GM10248 (cell line): ENCODE measurements around the gene PROSER2.

Source experiments
- CTCF ChIA-PET: fragments of 300-600 bp; sonication (Branson Sonifier 250); formaldehyde crosslinking; extraction: SDS; loops from one replicate; lab custom pipeline; 2021; ENCODE audit warnings: antibody characterized with exemption; lab: Yijun Ruan, JAX
- POLR2A ChIA-PET: fragments of 350-650 bp; sonication (Branson Sonifier 250); formaldehyde crosslinking; extraction: SDS; loops from one replicate; lab custom pipeline; 2020; ENCODE audit warnings: antibody characterized with exemption; lab: Yijun Ruan, JAX
- DNase-seq: peaks from one replicate; pipeline ENCODE4 v3.0.0; 2012; ENCODE audit errors: extremely low spot score
- TF ChIP-seq, protein P1 (sequence below): IDR thresholded peaks from 2 replicates; pipeline ENCODE4 v1.5.1; 2012; ENCODE audit warnings: mild to moderate bottlenecking, low read depth; ENCODE audit errors: extremely low read depth, missing control alignments, control extremely low read depth

PROSER2 gene

DNA sequence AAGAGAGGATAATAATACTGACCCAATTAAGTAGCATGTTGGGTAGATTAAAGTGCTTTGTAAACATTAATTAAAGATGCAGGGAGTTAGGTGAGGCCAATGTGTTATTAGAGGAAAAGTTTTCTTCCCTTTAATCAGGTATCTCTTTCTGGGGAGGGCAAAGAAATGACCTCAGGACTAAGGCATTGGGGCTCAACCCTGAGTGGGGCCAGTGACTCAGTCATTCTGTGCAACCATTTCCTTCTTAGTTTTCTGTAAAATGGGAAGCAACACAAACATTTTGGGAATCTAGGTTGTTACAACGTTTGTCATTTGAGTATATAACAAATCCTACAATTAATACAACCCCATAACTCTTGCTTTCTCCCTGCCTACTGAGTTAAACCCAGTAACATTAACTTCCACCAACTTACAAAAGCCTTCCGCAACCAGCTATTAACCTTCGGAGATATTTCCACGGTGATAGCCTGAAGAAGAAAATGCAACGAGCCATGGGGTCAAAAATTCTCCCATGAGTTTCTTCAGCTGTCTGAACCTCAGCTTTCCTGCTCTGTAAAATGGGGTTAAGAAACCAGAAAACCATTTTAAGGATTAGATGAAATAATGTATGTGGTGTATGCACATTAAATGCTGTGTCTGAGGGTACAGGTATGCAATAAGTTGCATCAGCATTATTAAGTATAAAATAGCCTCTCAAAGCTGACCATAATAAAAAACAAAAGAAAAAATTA, 965 bp upstream of the PROSER2 start:
- DNase-seq = no peak
- ChIA-PET CTCF (interaction anchor here (3.1 kb wide), 1 partner anchor 39 kb away, joined by 10 read pairs; no protein-coding TSS in a partner anchor), POLR2A (no interaction called here)
- TF ChIP-seq, protein P1, sequence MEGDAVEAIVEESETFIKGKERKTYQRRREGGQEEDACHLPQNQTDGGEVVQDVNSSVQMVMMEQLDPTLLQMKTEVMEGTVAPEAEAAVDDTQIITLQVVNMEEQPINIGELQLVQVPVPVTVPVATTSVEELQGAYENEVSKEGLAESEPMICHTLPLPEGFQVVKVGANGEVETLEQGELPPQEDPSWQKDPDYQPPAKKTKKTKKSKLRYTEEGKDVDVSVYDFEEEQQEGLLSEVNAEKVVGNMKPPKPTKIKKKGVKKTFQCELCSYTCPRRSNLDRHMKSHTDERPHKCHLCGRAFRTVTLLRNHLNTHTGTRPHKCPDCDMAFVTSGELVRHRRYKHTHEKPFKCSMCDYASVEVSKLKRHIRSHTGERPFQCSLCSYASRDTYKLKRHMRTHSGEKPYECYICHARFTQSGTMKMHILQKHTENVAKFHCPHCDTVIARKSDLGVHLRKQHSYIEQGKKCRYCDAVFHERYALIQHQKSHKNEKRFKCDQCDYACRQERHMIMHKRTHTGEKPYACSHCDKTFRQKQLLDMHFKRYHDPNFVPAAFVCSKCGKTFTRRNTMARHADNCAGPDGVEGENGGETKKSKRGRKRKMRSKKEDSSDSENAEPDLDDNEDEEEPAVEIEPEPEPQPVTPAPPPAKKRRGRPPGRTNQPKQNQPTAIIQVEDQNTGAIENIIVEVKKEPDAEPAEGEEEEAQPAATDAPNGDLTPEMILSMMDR = no peak

DNA sequence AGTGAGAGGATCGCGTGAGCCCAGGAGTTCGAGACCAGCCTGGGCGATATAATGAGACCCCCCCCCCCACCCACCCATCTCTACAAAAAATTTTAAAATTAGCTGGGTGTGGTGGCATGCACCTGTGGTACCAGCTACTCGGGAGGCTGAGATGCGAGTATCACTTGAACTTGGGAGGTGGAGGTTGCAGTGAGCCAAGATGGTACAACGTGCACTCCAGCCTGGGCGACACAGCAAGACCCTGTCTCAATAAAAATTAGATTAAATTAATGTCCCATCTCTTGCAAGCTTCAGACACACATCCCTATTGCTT, 391 bp upstream of the PROSER2 start:
- ChIA-PET POLR2A (no interaction called here), CTCF (no interaction called here)
- TF ChIP-seq, protein P1 = no peak
- no peak for DNase-seq

DNA sequence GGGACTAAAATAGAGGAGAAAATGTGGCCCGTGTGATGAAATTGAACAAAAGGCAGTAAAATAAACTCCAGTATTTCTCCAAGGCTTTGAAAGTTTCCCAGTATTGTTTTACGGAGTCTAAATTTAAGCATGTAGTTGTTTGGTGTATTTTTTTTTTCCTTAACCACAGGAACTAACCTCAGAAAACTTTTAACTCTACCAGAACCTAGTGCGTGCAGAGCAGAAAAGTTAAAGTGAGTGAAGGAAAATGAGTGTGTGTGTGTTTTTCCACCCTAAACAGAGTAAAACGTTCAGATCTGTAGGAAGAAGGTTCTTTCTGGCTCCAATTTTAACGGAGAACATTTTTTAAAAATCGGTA, 812 bp downstream of the PROSER2 start:
- DNase-seq = no peak
- ChIA-PET POLR2A (no interaction called here), CTCF (no interaction called here)
- TF ChIP-seq, protein P1 = no peak

DNA sequence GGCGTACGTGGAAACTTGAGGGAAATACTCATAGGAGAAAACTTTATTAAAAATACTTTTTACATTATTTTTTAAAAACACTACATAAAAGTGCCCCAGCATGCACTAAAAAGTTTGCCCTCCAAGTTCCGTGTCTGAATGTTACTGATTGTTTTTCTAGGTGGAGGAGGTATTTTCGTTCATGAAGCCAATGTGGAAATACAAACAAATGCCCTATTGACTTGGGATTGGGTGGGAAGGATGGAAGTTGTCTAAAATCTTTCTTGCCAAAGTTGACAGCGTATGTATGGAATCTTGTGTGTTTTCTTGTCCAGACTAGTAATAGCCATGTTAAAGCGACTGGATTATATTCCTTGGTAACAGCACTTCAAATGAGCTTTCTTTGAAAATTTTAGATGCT, 1.2 kb downstream of the PROSER2 start:
- ChIA-PET POLR2A (no interaction called here), CTCF (no interaction called here)
- TF ChIP-seq, protein P1 = no peak
- no peak for DNase-seq

DNA sequence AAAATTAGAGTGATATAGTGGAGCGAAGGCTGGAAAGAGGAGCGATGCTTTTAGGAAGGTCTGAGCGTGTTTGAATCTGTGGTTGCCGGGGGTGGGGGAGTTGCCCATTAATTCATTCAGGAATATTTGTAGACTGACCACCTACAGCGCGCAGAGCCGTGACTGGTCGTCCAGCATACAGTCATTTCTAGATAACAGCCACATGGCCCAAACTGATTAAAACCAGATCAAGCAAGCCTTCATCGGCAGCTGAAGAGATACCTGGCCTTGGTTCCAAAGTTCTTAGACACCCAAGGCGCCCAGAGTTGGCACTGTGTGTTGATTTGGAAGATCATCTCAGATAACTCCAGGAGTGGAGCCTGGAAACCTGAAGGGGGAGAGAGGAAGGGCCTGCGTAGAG, 1.7 kb downstream of the PROSER2 start:
- TF ChIP-seq, protein P1 = no peak
- POLR2A ChIA-PET = no interaction called here
- no peak for DNase-seq
- CTCF ChIA-PET = no interaction called here

DNA sequence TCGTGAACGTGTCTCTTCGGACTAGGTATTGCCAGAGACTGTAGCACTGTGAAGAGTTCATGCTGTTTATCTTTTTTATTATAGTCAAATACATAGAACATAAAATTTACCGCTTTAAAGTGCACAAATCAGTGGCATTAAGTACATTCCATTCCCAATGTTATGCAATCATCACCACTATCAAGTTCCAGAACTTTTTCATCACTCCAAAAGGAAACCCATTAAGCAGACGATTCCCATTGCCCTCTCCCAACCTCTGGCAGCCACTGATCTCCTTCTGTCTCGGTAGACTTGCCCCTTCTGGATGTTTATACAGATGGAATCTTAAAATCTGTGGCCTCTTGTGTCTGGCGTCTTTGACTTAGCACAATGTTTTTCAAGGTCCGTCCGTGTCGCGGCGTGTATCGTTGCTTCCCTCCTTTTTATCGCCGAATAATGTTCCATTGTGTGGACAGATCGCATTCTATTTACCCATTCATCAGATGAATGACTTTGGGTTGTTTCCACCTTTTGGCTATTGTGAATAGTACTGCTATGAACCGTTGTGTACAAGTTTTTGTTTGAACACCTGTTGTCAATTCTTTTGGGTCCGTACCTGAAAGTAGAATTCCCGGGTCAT, 2.7 kb downstream of the PROSER2 start:
- ChIA-PET POLR2A (no interaction called here), CTCF (no interaction called here)
- DNase-seq = no peak
- TF ChIP-seq, protein P1 = no peak
